Measurements from ENCODE around the gene DEGS1.

Gene DEGS1

GRCh38 chr1:224172229-224172628 is 10.8 kb upstream of the DEGS1 start:
- no peak overlapping the region for H3K27ac ChIP-seq (ENCODE audit: low read depth, low read length)
- no peak overlapping the region for H4K8ac ChIP-seq (ENCODE audit: low read depth, low read length)
- WGBS (ENCODE audit: extremely low coverage, insufficient coverage, low lambda C conversion rate): 94% methylated on average over 1 of the region's 3 CpGs
- no peaks in the 10 kb centered on the region for H3K36me3 ChIP-seq (ENCODE audit: control insufficient read depth, insufficient read depth, low read length)
- no peak overlapping the region for H2BK5ac ChIP-seq (ENCODE audit: low read length)
- H3K4me3 ChIP-seq (ENCODE audit: low read length): no peak overlapping the region
- H2AK5ac ChIP-seq (ENCODE audit: low read length): no peak overlapping the region
- no peak overlapping the region for H3K4ac ChIP-seq (ENCODE audit: low read depth, low read length)
- no peak overlapping the region for H3K56ac ChIP-seq (ENCODE audit: low read length)
- H3K23ac ChIP-seq (ENCODE audit: low read length): no peak overlapping the region
- H3K4me2 ChIP-seq (ENCODE audit: low read length): no peak overlapping the region
- no peak for DNase-seq
- H3K4me1 ChIP-seq (ENCODE audit: control insufficient read depth, low read depth, low read length): no peaks in the 10 kb centered on the region
- no peak overlapping the region for H3K18ac ChIP-seq (ENCODE audit: low read length)
- no peaks in the 10 kb centered on the region for H3K79me2 ChIP-seq (ENCODE audit: control insufficient read depth, insufficient read depth, low read length)
- H4K5ac ChIP-seq (ENCODE audit: low read length): no peak overlapping the region
- no peaks in the 10 kb centered on the region for H3K27me3 ChIP-seq (ENCODE audit: insufficient read depth, low read length, poor library complexity)
- no peaks in the 10 kb centered on the region for H3K79me1 ChIP-seq (ENCODE audit: low read length)
- H2BK15ac ChIP-seq (replicated peaks; ENCODE audit: low read depth): no peak overlapping the region
- H2BK120ac ChIP-seq (ENCODE audit: low read depth, low read length): no peak overlapping the region
- no peak overlapping the region for H3K9ac ChIP-seq (ENCODE audit: low read length)

- no peak for DNase-seq
- Histone ChIP-seq H3K27me3 (ENCODE audit: insufficient read depth, low read length, poor library complexity) (no peaks in the 10 kb centered on the region), H2BK5ac (ENCODE audit: low read length) (no peak overlapping the region), H3K9ac (ENCODE audit: low read length) (no peak overlapping the region), H4K8ac (ENCODE audit: low read depth, low read length) (no peak overlapping the region), H3K79me1 (ENCODE audit: low read length) (no peaks in the 10 kb centered on the region), H2AK5ac (ENCODE audit: low read length) (no peak overlapping the region), H2BK15ac (replicated peaks; ENCODE audit: low read depth) (no peak overlapping the region), H3K4me3 (ENCODE audit: low read length) (no peak overlapping the region), H3K56ac (ENCODE audit: low read length) (no peak overlapping the region), H2BK120ac (ENCODE audit: low read depth, low read length) (no peak overlapping the region), H3K36me3 (ENCODE audit: control insufficient read depth, insufficient read depth, low read length) (no peaks in the 10 kb centered on the region), H3K27ac (ENCODE audit: low read depth, low read length) (no peak overlapping the region), H3K4me2 (ENCODE audit: low read length) (no peak overlapping the region), H3K4ac (ENCODE audit: low read depth, low read length) (no peak overlapping the region), H3K18ac (ENCODE audit: low read length) (no peak overlapping the region), H3K23ac (ENCODE audit: low read length) (no peak overlapping the region), H4K5ac (ENCODE audit: low read length) (no peak overlapping the region), H3K4me1 (ENCODE audit: control insufficient read depth, low read depth, low read length) (no peaks in the 10 kb centered on the region), H3K79me2 (ENCODE audit: control insufficient read depth, insufficient read depth, low read length) (no peaks in the 10 kb centered on the region)
- WGBS (ENCODE audit: extremely low coverage, insufficient coverage, low lambda C conversion rate): no CpG with 5 or more reads among the region's 5 CpGs
These were observed 9.5 kb upstream of the DEGS1 start for GRCh38 chr1:224173523-224173922.

DNA sequence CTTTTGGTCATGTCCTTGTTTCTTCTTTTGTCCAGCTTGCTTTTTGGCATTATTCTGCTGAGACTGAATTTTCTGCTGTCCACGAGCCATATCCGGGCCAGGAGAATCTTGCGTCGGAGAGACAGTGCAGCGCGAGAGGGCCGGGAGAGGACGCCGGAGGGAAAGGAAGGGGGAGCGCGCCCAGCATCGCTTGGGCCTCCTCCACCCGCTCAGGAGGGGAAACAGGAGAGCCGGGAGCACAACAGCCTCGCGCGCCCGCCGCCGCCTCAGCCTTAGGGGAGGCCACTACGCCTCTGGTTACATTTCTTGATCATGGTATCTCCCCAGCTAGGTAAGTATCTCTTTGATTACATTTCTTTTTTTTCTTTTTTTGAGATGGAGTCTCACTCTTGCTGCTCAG is 7.4 kb upstream of the DEGS1 start:
- Histone ChIP-seq H4K8ac (ENCODE audit: low read depth, low read length) (no peak overlapping the region), H4K5ac (ENCODE audit: low read length) (no peak overlapping the region), H2BK120ac (ENCODE audit: low read depth, low read length) (no peak overlapping the region), H2AK5ac (ENCODE audit: low read length) (no peak overlapping the region), H3K18ac (ENCODE audit: low read length) (no peak overlapping the region), H3K27ac (ENCODE audit: low read depth, low read length) (no peak overlapping the region), H3K79me1 (ENCODE audit: low read length) (no peaks in the 10 kb centered on the region), H3K9ac (ENCODE audit: low read length) (peak overlapping the region; percentile 31), H3K79me2 (ENCODE audit: control insufficient read depth, insufficient read depth, low read length) (no peaks in the 10 kb centered on the region), H3K27me3 (ENCODE audit: insufficient read depth, low read length, poor library complexity) (no peaks in the 10 kb centered on the region), H2BK15ac (replicated peaks; ENCODE audit: low read depth) (no peak overlapping the region), H3K4me1 (ENCODE audit: control insufficient read depth, low read depth, low read length) (no peaks in the 10 kb centered on the region), H3K23ac (ENCODE audit: low read length) (no peak overlapping the region), H3K4ac (ENCODE audit: low read depth, low read length) (no peak overlapping the region), H3K4me3 (ENCODE audit: low read length) (no peak overlapping the region), H2BK5ac (ENCODE audit: low read length) (no peak overlapping the region), H3K56ac (ENCODE audit: low read length) (peak overlapping the region; percentile 62), H3K36me3 (ENCODE audit: control insufficient read depth, insufficient read depth, low read length) (no peaks in the 10 kb centered on the region), H3K4me2 (ENCODE audit: low read length) (no peak overlapping the region)
- WGBS (ENCODE audit: extremely low coverage, insufficient coverage, low lambda C conversion rate): no CpG with 5 or more reads among the region's 21 CpGs
- peak; percentile 47 for DNase-seq

GRCh38 chr1:224177356-224177999 is 5.6 kb upstream of the DEGS1 start:
- H3K4me2 ChIP-seq (ENCODE audit: low read length): no peak overlapping the region
- no peak overlapping the region for H3K18ac ChIP-seq (ENCODE audit: low read length)
- no peaks in the 10 kb centered on the region for H3K27me3 ChIP-seq (ENCODE audit: insufficient read depth, low read length, poor library complexity)
- no peaks in the 10 kb centered on the region for H3K4me1 ChIP-seq (ENCODE audit: control insufficient read depth, low read depth, low read length)
- H2BK5ac ChIP-seq (ENCODE audit: low read length): no peak overlapping the region
- no peak overlapping the region for H3K56ac ChIP-seq (ENCODE audit: low read length)
- H4K8ac ChIP-seq (ENCODE audit: low read depth, low read length): no peak overlapping the region
- H3K4ac ChIP-seq (ENCODE audit: low read depth, low read length): no peak overlapping the region
- H2BK15ac ChIP-seq (replicated peaks; ENCODE audit: low read depth): no peak overlapping the region
- H2BK120ac ChIP-seq (ENCODE audit: low read depth, low read length): no peak overlapping the region
- DNase-seq: no peak
- no peaks in the 10 kb centered on the region for H3K79me2 ChIP-seq (ENCODE audit: control insufficient read depth, insufficient read depth, low read length)
- no peaks in the 10 kb centered on the region for H3K79me1 ChIP-seq (ENCODE audit: low read length)
- no peak overlapping the region for H3K23ac ChIP-seq (ENCODE audit: low read length)
- no peak overlapping the region for H3K9ac ChIP-seq (ENCODE audit: low read length)
- WGBS (ENCODE audit: extremely low coverage, insufficient coverage, low lambda C conversion rate): no CpG with 5 or more reads among the region's 9 CpGs
- H2AK5ac ChIP-seq (ENCODE audit: low read length): no peak overlapping the region
- H3K36me3 ChIP-seq (ENCODE audit: control insufficient read depth, insufficient read depth, low read length): no peaks in the 10 kb centered on the region
- H4K5ac ChIP-seq (ENCODE audit: low read length): no peak overlapping the region
- H3K4me3 ChIP-seq (ENCODE audit: low read length): no peak overlapping the region
- no peak overlapping the region for H3K27ac ChIP-seq (ENCODE audit: low read depth, low read length)

- Histone ChIP-seq H3K79me1 (ENCODE audit: low read length) (no peaks in the 10 kb centered on the region), H2AK5ac (ENCODE audit: low read length) (no peak overlapping the region), H2BK120ac (ENCODE audit: low read depth, low read length) (no peak overlapping the region), H4K8ac (ENCODE audit: low read depth, low read length) (no peak overlapping the region), H3K27ac (ENCODE audit: low read depth, low read length) (no peak overlapping the region), H3K27me3 (ENCODE audit: insufficient read depth, low read length, poor library complexity) (no peaks in the 10 kb centered on the region), H3K56ac (ENCODE audit: low read length) (no peak overlapping the region), H3K4me1 (ENCODE audit: control insufficient read depth, low read depth, low read length) (no peaks in the 10 kb centered on the region), H4K5ac (ENCODE audit: low read length) (no peak overlapping the region), H3K4me2 (ENCODE audit: low read length) (no peak overlapping the region), H3K18ac (ENCODE audit: low read length) (no peak overlapping the region), H2BK15ac (replicated peaks; ENCODE audit: low read depth) (no peak overlapping the region), H3K4ac (ENCODE audit: low read depth, low read length) (no peak overlapping the region), H3K4me3 (ENCODE audit: low read length) (no peak overlapping the region), H2BK5ac (ENCODE audit: low read length) (no peak overlapping the region), H3K36me3 (ENCODE audit: control insufficient read depth, insufficient read depth, low read length) (no peaks in the 10 kb centered on the region), H3K9ac (ENCODE audit: low read length) (no peak overlapping the region), H3K79me2 (ENCODE audit: control insufficient read depth, insufficient read depth, low read length) (peaks cover 2% of the 10 kb centered on the region), H3K23ac (ENCODE audit: low read length) (no peak overlapping the region)
- no peak for DNase-seq
- WGBS (ENCODE audit: extremely low coverage, insufficient coverage, low lambda C conversion rate): no CpG with 5 or more reads among the region's 5 CpGs
These were observed 4.1 kb upstream of the DEGS1 start for GRCh38 chr1:224178894-224179293.

DNA sequence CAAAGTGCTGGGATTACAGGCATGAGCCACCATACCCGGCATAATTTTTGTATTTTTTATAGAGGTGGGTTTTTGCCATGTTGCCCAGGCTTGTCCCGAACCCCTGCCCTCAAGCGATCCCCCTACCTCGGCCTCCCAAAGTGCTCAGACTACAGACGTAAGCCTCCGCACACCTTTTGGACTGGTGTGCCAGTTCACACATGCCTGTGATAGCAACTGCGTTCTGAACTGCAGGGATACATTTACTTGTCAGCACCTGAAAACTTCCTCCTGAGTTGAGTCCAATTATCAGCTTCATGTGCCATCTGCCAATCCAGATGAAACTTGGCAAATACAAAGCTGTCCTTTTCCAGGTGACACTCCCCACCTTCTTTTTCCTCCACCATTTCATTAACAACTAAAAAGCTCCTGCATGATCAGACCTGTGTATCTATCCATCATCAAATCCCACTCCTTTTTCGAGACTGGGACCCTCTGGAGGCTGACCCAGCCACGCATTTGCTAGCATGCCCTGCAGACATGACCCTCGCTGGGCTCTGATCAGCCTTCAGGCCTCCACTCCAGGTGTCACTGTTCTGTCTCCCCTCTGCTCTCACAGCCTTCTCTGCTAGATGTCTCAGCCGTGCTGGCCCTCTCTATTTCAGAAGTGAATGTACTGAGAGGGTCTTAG is 2.1 kb upstream of the DEGS1 start:
- Histone ChIP-seq H3K4me3 (ENCODE audit: low read length) (no peak overlapping the region), H2BK5ac (ENCODE audit: low read length) (no peak overlapping the region), H3K18ac (ENCODE audit: low read length) (no peak overlapping the region), H2AK5ac (ENCODE audit: low read length) (no peak overlapping the region), H3K36me3 (ENCODE audit: control insufficient read depth, insufficient read depth, low read length) (no peaks in the 10 kb centered on the region), H3K23ac (ENCODE audit: low read length) (no peak overlapping the region), H3K27me3 (ENCODE audit: insufficient read depth, low read length, poor library complexity) (no peaks in the 10 kb centered on the region), H4K5ac (ENCODE audit: low read length) (no peak overlapping the region), H3K27ac (ENCODE audit: low read depth, low read length) (no peak overlapping the region), H4K8ac (ENCODE audit: low read depth, low read length) (no peak overlapping the region), H3K79me1 (ENCODE audit: low read length) (no peaks in the 10 kb centered on the region), H3K79me2 (ENCODE audit: control insufficient read depth, insufficient read depth, low read length) (peaks cover 20% of the 10 kb centered on the region), H3K4ac (ENCODE audit: low read depth, low read length) (no peak overlapping the region), H2BK15ac (replicated peaks; ENCODE audit: low read depth) (no peak overlapping the region), H2BK120ac (ENCODE audit: low read depth, low read length) (no peak overlapping the region), H3K4me1 (ENCODE audit: control insufficient read depth, low read depth, low read length) (no peaks in the 10 kb centered on the region), H3K9ac (ENCODE audit: low read length) (no peak overlapping the region), H3K4me2 (ENCODE audit: low read length) (no peak overlapping the region), H3K56ac (ENCODE audit: low read length) (no peak overlapping the region)
- no CpG with 5 or more reads among the region's 11 CpGs for WGBS (ENCODE audit: extremely low coverage, insufficient coverage, low lambda C conversion rate)
- DNase-seq: no peak
